ENCODE results near the gene PLCB4. TPM values are rescaled to one million over a fixed set of nuclear protein-coding genes. Genes with fewer than 3 reads are reported as not detected.

Gene PLCB4
- polyA plus RNA-seq, 12 donors: 4.7 to 8.8 (median 6.4) TPM; not detected in 1

- no peak for DNase-seq
Measured at GRCh38 chr20:9059931-9060330, 9.0 kb upstream of the PLCB4 start.

DNA sequence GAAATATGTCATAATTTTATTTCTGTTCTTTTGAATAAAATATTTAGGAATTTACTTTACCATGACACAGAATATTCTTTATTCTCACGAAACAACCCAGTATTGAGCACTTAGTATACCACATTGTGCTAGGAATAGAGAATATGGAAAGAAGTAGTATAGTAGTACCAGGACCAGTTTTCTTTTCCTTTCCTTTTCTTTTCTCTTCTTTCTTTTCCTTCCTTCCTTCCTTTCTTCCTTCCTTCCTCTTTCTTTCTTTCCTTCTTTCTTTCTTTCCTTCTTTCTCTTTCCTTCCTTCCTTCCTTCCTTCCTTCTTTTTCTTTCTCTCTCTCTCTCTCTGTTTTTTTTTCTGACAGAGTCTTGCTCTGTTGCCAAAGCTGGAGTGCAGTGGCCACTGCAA, 7.5 kb upstream of the PLCB4 start:
- no peak for DNase-seq

GRCh38 chr20:9062066-9062465, 6.8 kb upstream of the PLCB4 start:
- no peak for DNase-seq

DNA sequence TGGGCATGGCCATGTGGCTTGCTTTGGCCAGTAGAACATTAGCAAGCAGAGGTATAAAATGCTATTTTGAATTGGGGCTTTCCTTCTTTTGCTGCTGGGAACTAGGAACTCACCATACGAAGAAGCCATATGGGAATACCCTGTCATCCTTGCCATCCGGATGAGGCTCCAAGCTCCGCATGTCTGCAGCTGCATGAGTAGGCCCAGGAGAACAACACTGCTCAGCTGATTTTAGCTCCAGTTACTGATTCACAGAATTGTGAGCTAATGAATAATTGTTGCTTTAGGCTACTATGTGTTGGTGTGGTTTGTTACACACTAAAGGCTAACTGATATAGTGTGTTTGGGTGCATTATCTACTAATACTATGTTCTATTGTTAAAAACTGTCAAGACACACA, 2.7 kb upstream of the PLCB4 start:
- no peak for DNase-seq

- DNase-seq: peak; percentile 40
Measured at GRCh38 chr20:9068233-9068801, 570 bp upstream of the PLCB4 start.

DNA sequence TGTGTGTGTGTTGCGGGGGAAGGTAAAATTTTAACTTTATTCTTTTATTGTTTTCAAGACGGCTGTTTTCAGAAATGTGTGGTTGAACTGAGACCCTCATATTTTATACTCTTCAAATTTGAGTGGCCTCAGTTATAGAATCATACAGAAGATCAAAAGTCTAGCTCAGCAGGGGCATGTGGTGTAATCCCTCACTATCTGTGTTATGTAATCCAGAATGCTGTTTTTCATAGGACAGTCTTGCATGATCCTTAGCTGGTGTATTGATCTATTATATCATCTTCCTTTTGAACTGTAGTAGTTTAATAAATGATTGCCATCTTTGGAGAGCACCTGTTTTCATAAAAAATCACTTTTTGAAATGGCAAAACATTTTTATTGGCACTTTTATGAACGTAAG, 1.4 kb downstream of the PLCB4 start:
- no peak for DNase-seq

DNA sequence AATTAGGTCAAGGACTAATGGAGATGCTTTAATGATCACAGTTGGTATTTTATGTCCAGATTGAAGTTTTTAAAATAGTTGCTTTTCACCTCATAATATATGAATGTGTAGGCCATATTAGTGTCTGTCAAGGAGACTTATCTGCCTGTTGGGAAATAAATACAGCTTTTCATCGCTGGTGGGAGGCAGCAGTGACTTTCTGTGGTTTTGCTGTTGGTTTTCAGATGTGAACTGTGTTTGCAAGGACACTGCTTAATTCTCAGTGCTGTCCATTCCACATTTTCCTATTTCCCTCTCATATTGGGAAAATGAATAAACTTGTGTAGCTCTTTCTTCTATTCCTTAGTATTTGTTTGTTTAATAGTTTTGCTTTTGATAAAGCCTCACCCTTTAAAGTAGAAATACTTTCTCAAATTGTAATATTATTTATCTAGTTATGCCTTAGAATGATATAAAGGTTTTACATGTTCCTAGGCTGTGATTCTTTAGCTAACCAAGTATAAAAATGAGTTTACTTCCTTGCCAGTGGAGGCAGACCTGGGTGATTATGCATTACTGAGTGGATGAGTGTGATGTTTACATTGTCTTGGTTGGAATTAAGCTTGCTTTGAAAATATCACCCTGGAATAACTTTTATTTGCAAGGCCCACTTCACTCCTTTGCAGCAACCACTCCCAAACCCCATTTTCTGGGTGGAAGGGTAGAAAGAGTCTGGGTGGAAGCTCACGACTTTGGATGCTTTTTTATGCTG, 3.3 kb downstream of the PLCB4 start:
- no peak for DNase-seq

GRCh38 chr20:9072861-9073500, 4.1 kb downstream of the PLCB4 start:
- DNase-seq: no peak

DNA sequence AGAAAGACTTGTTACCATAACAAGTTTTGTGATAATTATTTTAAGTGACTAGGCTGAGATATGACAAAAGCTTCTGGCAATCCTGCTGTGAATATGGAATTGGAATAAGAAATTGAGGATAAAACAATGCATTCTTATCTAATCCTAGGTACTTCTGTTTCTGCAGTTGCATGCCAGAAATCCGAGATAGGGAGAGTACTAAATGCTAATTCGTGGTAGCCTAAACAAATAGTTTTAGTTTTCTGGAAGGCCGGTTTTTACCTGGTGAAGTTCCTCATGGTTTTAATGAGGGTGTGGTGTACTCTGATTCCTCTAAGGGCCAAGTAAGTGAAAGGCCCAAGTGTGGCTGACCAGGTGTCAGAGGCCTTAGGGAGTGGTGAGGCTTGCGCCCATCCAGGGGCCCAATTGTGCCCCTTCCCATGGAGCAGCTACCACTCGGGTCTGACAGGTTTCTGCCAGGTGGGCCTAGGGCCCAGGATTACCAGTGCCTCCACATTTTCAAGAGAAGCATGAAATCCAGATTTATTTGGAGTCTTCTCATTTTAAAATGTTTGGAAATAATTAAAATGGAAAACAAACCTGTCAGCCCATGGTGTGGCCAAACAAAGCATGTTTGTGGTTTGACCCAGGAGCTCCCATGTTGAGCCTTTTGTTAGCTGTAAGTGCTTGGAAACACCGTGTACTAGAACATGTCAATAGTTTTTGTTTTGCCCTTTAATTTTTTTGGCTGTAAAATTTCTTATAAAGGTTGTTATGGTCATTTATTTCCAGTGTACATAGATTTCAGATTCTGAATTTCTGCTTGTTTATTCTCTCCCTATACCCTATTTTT, 6.6 kb downstream of the PLCB4 start:
- DNase-seq: no peak

DNA sequence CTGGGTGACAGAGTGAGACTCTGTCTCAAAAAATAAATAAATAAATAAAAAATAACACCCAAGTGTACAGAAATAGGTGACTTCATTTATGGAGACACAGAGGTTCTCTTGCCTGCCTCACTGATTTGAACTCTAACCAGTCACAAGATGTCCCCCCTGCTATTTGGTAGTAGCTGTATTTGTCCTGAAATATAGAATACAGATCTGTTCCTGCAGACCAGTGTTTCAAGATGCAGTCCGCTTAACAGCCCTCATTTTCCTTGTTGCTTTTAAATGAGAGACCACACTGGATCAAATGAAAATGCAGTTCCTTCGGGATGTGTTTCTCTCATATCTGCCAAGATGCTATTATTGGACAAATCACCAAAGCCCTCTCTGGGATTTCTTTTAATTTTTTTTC, 7.6 kb downstream of the PLCB4 start:
- no peak for DNase-seq

DNA sequence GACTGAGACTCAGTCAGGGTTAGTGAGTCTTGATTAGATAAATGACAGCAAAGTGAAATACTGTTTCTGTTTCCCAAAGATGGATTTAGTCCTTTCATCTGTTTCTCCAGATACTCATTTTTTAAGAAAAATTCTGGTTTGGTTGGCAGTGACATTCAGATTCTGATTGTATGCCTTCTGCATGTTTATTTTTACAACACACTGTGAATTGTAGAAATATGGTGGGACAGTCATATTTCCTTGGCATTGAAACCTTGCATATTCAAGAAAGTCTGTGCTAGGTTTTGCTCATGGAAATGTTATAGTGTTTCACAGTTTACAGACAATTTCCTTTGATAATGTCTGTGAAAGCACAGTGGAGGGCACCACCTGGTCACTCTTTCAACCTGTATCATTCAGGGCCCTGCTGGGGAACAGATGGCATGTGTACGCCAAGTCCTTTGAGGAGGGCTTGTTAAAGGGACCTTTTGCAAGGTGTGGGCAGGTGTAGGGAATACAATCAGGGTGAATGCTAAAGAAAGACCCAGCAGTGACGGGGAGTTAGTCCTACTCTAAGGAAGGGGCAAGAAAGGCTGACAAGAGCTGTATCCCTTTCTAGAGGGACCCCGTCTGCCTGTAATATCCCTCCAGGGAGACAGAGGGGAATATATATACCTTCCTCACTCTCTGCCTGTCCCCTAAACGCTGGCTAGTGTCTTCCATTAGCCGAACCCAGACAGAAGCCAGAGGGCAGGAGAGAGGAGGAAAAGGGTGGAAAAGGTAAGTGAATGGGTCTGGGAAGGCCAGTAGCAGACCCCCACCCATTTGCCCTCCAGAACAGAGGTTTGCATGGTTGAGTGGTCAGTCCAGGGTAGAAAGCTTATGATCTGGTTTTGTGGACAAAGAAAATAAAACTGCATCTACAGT, 10.2 kb downstream of the PLCB4 start:
- DNase-seq: no peak

- no peak for DNase-seq
Measured at GRCh38 chr20:9081423-9081966, 12.6 kb downstream of the PLCB4 start.

- DNase-seq: no peak
Measured at GRCh38 chr20:9082741-9083140, 13.9 kb downstream of the PLCB4 start.

DNA sequence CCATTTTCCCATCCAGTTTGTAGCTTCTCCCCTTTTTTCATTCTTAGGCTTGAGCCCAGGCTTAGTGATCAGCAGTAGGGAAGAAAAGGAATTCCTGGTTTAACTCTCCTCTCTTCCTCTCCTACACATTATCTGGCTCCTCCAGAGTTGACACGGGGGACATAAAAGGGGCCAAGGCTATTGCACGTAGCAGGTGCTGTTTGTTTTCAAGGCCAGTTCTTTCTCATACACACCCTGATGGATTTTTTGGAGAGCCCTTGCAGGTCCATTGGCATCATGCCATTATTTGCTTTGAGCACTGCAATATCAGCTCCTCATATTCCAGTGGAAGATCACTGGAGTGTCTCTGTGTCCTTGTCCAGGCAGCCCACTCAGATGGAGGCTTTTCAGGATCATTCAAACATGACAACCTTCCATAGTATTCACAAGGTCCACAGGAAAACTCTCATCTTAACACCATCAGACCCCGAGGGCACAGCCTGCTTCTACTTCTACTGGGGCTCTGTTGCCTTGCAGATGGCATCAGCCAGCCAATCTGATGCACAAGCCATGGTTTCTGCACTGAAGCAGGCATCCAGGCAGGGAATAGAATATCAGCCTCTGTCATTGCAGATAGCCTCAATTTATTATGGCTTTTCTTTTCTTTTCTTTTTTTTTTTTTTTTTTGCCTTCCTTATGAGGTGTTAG, 18.8 kb downstream of the PLCB4 start:
- no peak for DNase-seq

DNA sequence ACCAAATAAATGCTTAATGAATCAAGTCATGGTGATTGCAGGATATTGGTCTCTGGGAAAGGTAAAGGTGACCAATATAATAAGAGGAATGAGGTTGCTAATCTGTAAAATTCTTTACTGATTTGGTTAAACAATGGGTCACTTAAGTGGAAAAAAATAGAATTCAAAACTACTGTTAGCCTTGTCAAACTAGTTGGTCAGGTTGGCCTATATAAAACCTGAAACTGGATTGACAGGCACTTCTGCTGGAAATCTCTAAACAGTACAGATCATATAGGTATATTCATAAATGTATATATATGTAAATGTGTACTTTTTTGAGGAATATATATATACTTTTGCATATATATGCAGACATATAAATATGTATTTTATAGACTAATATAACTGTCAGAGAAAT, 19.7 kb downstream of the PLCB4 start:
- no peak for DNase-seq

DNA sequence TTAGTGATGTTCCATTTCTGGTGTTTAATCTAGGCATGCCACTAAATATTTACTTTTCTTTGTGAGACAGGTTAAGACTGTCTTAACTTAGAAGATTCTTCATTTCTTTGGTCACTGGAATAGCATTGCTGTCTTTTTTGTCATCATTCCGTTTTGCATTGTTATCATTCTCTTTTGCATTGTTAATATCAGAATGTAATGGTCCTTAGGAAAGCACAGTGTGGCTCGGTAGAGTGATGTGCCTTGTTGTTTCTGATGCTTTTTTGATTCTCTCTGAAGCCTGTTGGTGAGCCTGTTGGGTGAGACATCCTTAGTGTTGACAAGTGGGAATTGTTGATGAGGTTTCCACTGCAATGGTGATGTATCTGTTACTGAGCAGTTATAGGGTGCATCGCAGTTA, 23.2 kb downstream of the PLCB4 start:
- no peak for DNase-seq

GRCh38 chr20:9092655-9093054, 23.8 kb downstream of the PLCB4 start:
- DNase-seq: no peak

DNA sequence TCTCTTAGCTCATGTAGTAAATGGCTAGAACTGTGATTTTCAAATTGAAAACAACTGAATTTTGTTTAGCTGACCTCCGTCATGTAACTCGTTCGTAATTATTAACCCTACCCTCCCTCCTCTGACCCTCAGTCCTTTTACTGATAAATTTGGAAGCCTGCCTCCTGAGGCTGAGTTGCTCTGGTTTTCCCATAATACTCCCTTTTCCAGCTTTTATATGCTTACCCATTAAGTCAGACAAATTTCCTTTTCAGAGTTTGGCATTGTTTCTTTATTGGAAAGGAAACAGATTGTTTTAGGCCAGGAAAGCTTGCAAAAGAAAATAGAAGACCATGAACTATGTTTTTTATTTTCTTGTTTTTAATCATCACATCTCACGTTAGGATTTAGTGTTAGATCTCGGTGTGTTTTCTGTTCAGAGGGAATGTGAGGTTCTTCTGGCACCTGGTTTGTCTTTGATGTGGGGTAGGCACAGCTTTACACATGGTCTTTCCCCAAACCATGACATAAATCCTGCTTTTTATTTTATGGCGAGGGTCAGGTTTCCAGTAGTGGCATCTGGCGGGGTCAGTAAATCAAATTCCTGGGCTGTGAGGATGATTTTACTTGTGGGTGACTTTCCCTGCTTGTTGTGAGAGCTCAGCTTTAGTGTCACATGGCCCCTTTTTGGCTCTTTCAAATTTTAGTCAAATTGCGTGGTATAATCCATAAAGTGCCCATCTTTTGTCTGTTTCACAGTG, 24.5 kb downstream of the PLCB4 start:
- DNase-seq: peak; percentile 71

DNA sequence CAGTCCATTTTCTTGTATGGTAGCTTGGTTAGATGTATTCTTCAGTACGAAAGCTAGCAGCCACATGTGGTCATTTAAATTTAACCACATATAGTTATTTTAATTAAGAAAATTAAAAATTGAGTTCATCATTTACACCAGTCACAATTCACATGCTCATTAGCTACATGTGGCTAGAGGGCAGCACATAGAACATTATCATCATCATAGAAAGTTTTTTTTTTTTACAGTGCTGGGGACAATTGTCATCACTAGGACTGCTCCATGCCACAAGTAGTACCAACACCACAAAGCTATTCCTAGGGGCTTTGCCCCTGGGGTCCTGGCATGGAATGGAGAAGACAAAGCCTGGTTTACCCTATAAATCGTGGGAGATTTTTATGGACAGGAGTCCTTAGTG, 30.5 kb downstream of the PLCB4 start:
- no peak for DNase-seq

DNA sequence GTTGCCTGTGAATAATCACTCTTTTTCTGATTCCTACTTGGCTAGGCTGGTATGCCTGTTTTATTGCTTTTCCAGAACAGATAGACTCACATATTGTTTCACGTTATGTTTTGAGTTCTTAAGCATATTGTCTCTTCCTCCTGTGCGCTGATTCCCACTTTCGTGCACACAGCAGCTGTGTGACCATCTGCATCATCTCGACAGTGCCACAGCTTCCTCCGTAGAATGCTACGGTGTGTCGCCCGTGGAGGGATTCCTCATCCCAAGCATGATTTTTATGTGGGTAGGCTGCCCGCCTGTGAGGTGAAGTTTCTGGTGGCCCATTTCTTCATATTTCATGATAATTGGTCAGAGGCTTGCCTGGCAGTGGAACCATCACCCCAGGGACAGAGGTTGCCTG, 31.8 kb downstream of the PLCB4 start:
- no peak for DNase-seq
